GM12874 (cell line): ENCODE measurements around the gene GGA1.
A peak's percentile ranks its signal among the peaks of the same experiment; 100 is the strongest.

Experiments
- CTCF ChIP-seq: IDR thresholded peaks from 2 replicates; pipeline ENCODE4 v1.5.1; 2011; ENCODE audit warnings: low read depth, mild to moderate bottlenecking, control low read depth, low read length, moderate library complexity; ENCODE audit not compliant: insufficient read depth

Gene GGA1

GRCh38 chr22:37608477-37609239 lies at the start of gene GGA1:
GGA1 (plus strand) TSS chr22:37608834; CDS start chr22:37608861, 27 bp downstream.
- TF ChIP-seq CTCF, result no peak

GRCh38 chr22:37559521-37559900 lies 49.1 kb upstream of the GGA1 start:
- no peak for TF ChIP-seq CTCF

- no peak for TF ChIP-seq CTCF
These were observed 48.6 kb upstream of the GGA1 start, which contains the start of gene CDC42EP1 for GRCh38 chr22:37559901-37560607. CDC42EP1 (plus strand) TSS chr22:37560480; CDS start chr22:37566350, 5,870 bp downstream.

GRCh38 chr22:37560608-37561211 lies 47.9 kb upstream of the GGA1 start:
- no peak for TF ChIP-seq CTCF

- peak; percentile 84 for TF ChIP-seq CTCF
These were observed 47.2 kb upstream of the GGA1 start for GRCh38 chr22:37561212-37562048.

- no peak for TF ChIP-seq CTCF
These were observed 46.4 kb upstream of the GGA1 start for GRCh38 chr22:37562049-37562875.
